Epithelial cell of proximal tubule (primary cell): ENCODE measurements around the gene LGALS7. TPM values are rescaled to one million over a fixed set of nuclear protein-coding genes. Genes with fewer than 3 reads are reported as not detected.
"Not testable (repeated sequence)": the region's sequence is repeated elsewhere in the genome, so short reads cannot be mapped to it uniquely, and the experiment has no call there.

Source experiments
- DNase-seq: peaks from one replicate; pipeline ENCODE4 v3.0.0-alpha.2; 2011; ENCODE audit warnings: low read depth
- H3K4me3 ChIP-seq: 2 replicates; pipeline ENCODE4 v1.5.1; 2011; ENCODE audit warnings: low read depth, mild to moderate bottlenecking, low read length
- CTCF ChIP-seq: conservative IDR thresholded peaks from 2 replicates; pipeline ENCODE4 v1.5.1; 2012; ENCODE audit warnings: low read depth, mild to moderate bottlenecking, low read length
- total RNA-seq: library from RNA; depleted of rRNA; stranded (reverse); fragments of >200 nt; gene quantifications from 2 replicates; pipeline ENCODE4 v1.2.3, GENCODE V29; 2015

Gene LGALS7
- total RNA-seq, 1 donor from 2014 or later = not detected

- no peak for TF ChIP-seq CTCF
- no peak overlapping the region for H3K4me3 ChIP-seq
- no peak for DNase-seq
These were observed 40.0 kb upstream of the LGALS7 start for GRCh38 chr19:38813323-38813722.

- TF ChIP-seq CTCF = no peak
- H3K4me3 ChIP-seq = no peak within 1 kb of the TSS
- no peak for DNase-seq
These were observed 39.6 kb upstream of the LGALS7 start, which contains the start of gene LGALS4 for GRCh38 chr19:38812841-38813320. TSS of gene LGALS4 (minus strand) at chr19:38812945. CDS start at chr19:38812886, 59 bp downstream.

DNA sequence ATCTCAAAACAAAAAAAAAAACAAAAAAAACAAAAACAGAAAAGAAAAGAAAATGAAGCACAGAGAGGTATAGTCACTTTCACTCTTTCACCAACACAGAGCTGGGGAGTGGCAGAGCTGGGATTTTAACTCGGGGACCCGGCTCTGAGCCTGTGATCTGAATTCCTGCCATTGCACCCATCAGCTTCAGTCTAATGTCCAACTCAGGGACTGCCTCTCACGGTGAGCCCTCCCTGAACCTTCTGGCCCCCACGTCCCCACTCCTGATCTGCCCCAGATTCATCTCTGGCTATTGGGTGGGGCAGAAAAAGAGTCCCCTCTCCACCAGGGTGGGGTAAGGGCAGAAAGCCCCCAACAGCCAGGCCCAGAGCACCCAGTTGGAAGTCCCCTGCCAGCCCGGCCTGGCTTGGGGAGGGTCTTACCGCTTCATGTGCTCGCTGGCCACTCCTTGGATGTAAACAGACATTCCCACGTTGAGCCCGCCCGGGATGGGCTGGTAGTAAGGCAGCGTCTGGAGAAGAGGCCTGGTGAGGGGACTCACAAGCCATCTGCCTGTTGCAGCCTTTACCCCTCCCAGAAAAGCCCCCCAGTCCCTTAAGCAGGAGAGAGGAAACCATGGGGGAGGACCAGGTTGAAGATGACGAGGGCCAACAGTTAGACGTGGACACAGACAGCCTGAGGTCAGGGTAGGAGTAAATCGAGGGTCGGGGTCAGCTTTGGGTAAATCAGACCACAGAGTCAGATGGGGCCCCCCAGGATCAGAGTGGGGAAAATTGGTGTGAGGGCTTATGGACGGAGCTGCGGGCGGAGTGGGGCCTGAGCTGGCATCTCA, 38.9 kb upstream of the LGALS7 start:
- no peak overlapping the region for H3K4me3 ChIP-seq
- DNase-seq = no peak
- TF ChIP-seq CTCF = no peak

DNA sequence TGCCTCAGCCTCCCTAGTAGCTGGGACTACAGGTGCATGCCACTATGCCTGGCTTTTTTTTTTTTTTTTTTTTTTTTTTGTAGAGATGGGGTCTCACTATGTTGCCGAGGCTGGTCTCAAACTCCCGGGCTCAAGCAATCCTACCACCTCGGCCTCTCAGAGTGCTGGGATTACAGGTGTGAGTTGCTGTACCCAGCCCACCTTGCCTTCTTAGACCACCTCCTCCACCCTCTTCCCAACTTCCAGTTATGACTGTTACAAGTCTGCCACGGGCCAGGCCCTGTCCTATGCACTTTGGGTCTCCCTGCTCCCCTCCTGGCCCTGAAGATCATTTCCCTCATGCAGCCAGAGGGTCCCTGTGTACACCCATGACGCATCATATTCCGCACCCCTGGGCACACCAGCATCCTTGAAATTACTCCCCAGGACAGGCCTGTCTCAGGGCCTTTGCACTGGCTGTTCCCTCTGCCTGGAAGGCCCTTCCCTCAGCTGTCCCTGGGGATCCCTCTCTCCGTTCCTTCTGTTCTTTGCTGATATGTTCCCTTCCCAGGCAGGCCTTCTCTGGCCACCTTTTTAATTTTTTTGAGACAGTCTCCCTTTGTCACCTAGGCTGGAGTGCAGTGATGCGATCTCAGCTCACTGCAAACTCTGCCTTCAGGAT, 36.4 kb upstream of the LGALS7 start:
- TF ChIP-seq CTCF = no peak
- no peak for DNase-seq
- H3K4me3 ChIP-seq = no peak overlapping the region

GRCh38 chr19:38808741-38809140, 35.4 kb upstream of the LGALS7 start:
- no peak overlapping the region for H3K4me3 ChIP-seq
- no peak for DNase-seq
- TF ChIP-seq CTCF = no peak

GRCh38 chr19:38807374-38808098, 34.2 kb upstream of the LGALS7 start:
- DNase-seq = peak; percentile 73

GRCh38 chr19:38806371-38806770, 33.1 kb upstream of the LGALS7 start:
- no peak for DNase-seq
- no peak overlapping the region for H3K4me3 ChIP-seq
- no peak for TF ChIP-seq CTCF

More at GRCh38 chr19:38807374-38808098, 34.2 kb upstream of the LGALS7 start:
- not testable (repeated sequence) for H3K4me3 ChIP-seq
